GM21619 (cell line): ENCODE measurements around the gene NDST1.

ENCODE experiments used
- ATAC-seq: cut with Tn5 transposase; IDR thresholded peaks from one replicate; pipeline ENCODE4 v1.9.1; 2021; ENCODE audit not compliant: unreplicated experiment

NDST1 gene

GRCh38 chr5:150604010-150604409 lies 96.1 kb downstream of the NDST1 start:
- no peak for ATAC-seq

DNA sequence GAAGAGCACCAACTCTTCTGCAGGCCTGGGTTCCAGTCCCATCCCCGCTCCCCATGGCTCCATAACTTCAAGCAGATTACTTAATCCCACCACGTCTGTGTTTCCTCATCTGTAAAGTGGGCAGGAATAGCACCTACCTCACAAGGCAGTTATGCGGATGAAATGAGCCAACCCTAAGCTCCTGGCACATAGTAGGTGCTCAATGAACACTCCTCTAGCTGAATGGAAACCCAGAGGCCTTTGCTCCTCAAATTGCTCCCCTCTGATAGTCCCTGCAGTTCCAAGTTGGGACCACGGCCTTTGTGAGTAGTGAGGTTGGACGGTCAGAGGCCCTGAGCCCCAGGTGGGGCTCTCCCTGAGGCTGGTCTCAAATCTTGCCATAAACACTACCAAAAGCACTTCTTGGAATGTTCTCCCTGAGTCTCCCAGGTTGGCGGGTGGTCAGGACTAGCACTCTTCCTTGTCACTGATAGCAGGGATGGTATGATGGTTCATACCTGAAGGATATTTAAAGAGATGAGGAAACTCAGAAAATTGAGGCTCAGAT lies 97.0 kb downstream of the NDST1 start:
- ATAC-seq: no peak

DNA sequence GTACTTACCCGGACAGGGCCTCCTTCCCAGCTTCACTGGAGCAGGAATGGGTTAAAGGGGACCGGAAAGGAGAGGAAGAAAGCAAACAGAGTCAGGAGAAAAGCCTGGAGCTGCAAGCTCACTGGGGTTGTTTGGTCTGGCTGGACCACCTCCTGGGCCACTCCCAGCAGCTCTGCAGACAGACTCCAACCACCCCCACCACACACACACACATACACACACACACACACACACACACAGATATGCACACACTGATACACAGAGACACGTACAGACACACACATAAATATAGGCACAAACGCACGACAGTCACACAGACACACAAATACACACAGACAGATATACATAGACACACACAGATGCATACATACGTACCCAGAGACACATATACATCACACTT lies 97.6 kb downstream of the NDST1 start:
- ATAC-seq: no peak

- no peak for ATAC-seq
Observed at GRCh38 chr5:150606476-150606875, 98.5 kb downstream of the NDST1 start.

- ATAC-seq: no peak
Observed at GRCh38 chr5:150607105-150607504, 99.2 kb downstream of the NDST1 start.
